Neuronal stem cell (in vitro differentiated cells): ENCODE data around the gene FAM107A.
A peak's percentile ranks its signal among the peaks of the same experiment; 100 is the strongest.

ENCODE experiments used
- DNase-seq: peaks from one replicate; pipeline ENCODE4 v3.0.0-alpha.2; 2013; ENCODE audit warnings: low spot score
- H2AFZ ChIP-seq: one replicate; pipeline ENCODE4 v1.6.1; 2013; ENCODE audit warnings: mild to moderate bottlenecking, low read length, inconsistent platforms
- H2AK5ac ChIP-seq: 2 replicates; pipeline ENCODE4 v1.6.1; 2013; ENCODE audit warnings: low read depth, mild to moderate bottlenecking, inconsistent platforms, low read length, moderate library complexity, mixed read lengths
- H2BK120ac ChIP-seq: 2 replicates; pipeline ENCODE4 v1.6.1; 2013; ENCODE audit warnings: low read depth, mild to moderate bottlenecking, inconsistent platforms, low read length, moderate library complexity, mixed read lengths
- H2BK12ac ChIP-seq: one replicate; pipeline ENCODE4 v1.6.1; 2013; ENCODE audit warnings: low read length, inconsistent platforms
- H2BK15ac ChIP-seq: 2 replicates; pipeline ENCODE4 v1.6.1; 2013; ENCODE audit warnings: mild to moderate bottlenecking, low read length, inconsistent platforms, mixed read lengths
- H2BK5ac ChIP-seq: one replicate; pipeline ENCODE4 v1.6.1; 2013; ENCODE audit warnings: inconsistent platforms, mild to moderate bottlenecking, low read length, moderate library complexity
- H3K14ac ChIP-seq: one replicate; pipeline ENCODE4 v1.6.1; 2013; ENCODE audit warnings: low read length, inconsistent platforms
- H3K18ac ChIP-seq: 2 replicates; pipeline ENCODE4 v1.6.1; 2013; ENCODE audit warnings: low read length, inconsistent platforms
- H3K23ac ChIP-seq: 2 replicates; pipeline ENCODE4 v1.6.1; 2013; ENCODE audit warnings: low read depth, mild to moderate bottlenecking, mixed read lengths, low read length, inconsistent platforms; ENCODE audit not compliant: poor library complexity
- H3K27ac ChIP-seq: replicated peaks from 3 replicates; pipeline ENCODE4 v1.5.1; 2013; ENCODE audit warnings: low read length, inconsistent platforms
- H3K27me3 ChIP-seq, 3 experiments: 2 replicates each; pipeline ENCODE4 v1.6.1; 2013; ENCODE audit warnings: low read length in 3 of 3, mild to moderate bottlenecking in 2 of 3, inconsistent platforms in 1 of 3, low read depth in 1 of 3, mixed read lengths in 1 of 3, moderate library complexity in 1 of 3; ENCODE audit not compliant: control insufficient read depth in 3 of 3, insufficient read depth in 3 of 3
- H3K36me3 ChIP-seq, 2 donors: replicated peaks in 1 of 2; 2 replicates each; pipeline ENCODE4 v1.6.1; 2013; ENCODE audit warnings: low read length in 2 of 2; ENCODE audit not compliant: control insufficient read depth in 2 of 2, insufficient read depth in 2 of 2
- H3K4ac ChIP-seq: 2 replicates; pipeline ENCODE4 v1.6.1; 2013; ENCODE audit warnings: inconsistent platforms, mild to moderate bottlenecking, low read length, moderate library complexity
- H3K4me1 ChIP-seq, 2 donors: 1 replicate in 1 of 2; 2 replicates in 1 of 2; pipeline ENCODE4 v1.6.1; 2013; ENCODE audit warnings: low read length in 2 of 2, low read depth in 1 of 2; ENCODE audit not compliant: control insufficient read depth in 2 of 2, insufficient read depth in 1 of 2
- H3K4me2 ChIP-seq: one replicate; pipeline ENCODE4 v1.6.1; 2013; ENCODE audit warnings: mild to moderate bottlenecking, low read length, inconsistent platforms; ENCODE audit not compliant: insufficient read depth, poor library complexity, severe bottlenecking
- H3K4me3 ChIP-seq, 2 donors: 2 replicates each; pipeline ENCODE4 v1.5.1; 2013; ENCODE audit warnings: low read length in 2 of 2, mild to moderate bottlenecking in 2 of 2, inconsistent platforms in 1 of 2, moderate library complexity in 1 of 2
- H3K79me1 ChIP-seq: one replicate; pipeline ENCODE4 v1.6.1; 2013; ENCODE audit warnings: low read depth, mild to moderate bottlenecking, inconsistent platforms, low read length, moderate library complexity
- H3K9ac ChIP-seq: one replicate; pipeline ENCODE4 v1.6.1; 2013; ENCODE audit warnings: mild to moderate bottlenecking, low read depth, low read length, inconsistent platforms; ENCODE audit not compliant: poor library complexity
- H3K9me3 ChIP-seq, 2 donors: replicated peaks in 1 of 2; 2 replicates each; pipeline versions ENCODE3 to v1.6.1; 2013; ENCODE audit warnings: low read length in 2 of 2, mild to moderate bottlenecking in 2 of 2, inconsistent platforms in 1 of 2, low read depth in 1 of 2, mixed read lengths in 1 of 2, moderate library complexity in 1 of 2; ENCODE audit not compliant: control insufficient read depth in 2 of 2, insufficient read depth in 1 of 2
- H4K8ac ChIP-seq: one replicate; pipeline ENCODE4 v1.6.1; 2013; ENCODE audit warnings: low read depth, mild to moderate bottlenecking, inconsistent platforms, low read length, moderate library complexity
- H4K91ac ChIP-seq: one replicate; pipeline ENCODE4 v1.6.1; 2013; ENCODE audit warnings: low read length, low read depth, mild to moderate bottlenecking, inconsistent platforms; ENCODE audit not compliant: poor library complexity
- WGBS, 2 donors: extraction: QIAGEN DNeasy Blood & Tissue Kit; methylation state at CpG; one replicate each; pipeline ENCODE4 v1.1.7; 2013; ENCODE audit warnings: missing lambda C conversion rate in 2 of 2, mixed read lengths in 1 of 2; ENCODE audit not compliant: insufficient read length in 2 of 2, insufficient replicate concordance in 1 of 2; ENCODE audit errors: extremely low coverage in 2 of 2; 5-methylcytosine and 5-hydroxymethylcytosine counted together

Gene FAM107A

GRCh38 chr3:58580826-58581327 lies 3.7 kb upstream of the FAM107A start:
- no peak overlapping the region for H2BK15ac ChIP-seq
- H4K91ac ChIP-seq = no peak overlapping the region
- peak overlapping the region; percentile 97 for H3K27ac ChIP-seq
- H2BK120ac ChIP-seq = no peak overlapping the region
- DNase-seq = no peak
- peak overlapping the region; percentile 34 for H3K4me2 ChIP-seq
- no peaks in the 10 kb centered on the region for H3K79me1 ChIP-seq
- H3K4me1 ChIP-seq = peaks cover 30 to 46% of the 10 kb centered on the region in 2 donors
- H4K8ac ChIP-seq = no peak overlapping the region
- H3K14ac ChIP-seq = no peak overlapping the region
- H3K9ac ChIP-seq = no peak overlapping the region
- peaks cover 0 to 5% (median 0%) of the 10 kb centered on the region in 3 experiments for H3K27me3 ChIP-seq
- H2BK5ac ChIP-seq = no peak overlapping the region
- no peak overlapping the region for H2AK5ac ChIP-seq
- H3K23ac ChIP-seq = no peak overlapping the region
- H3K18ac ChIP-seq = peak overlapping the region; percentile 15
- no peaks in the 10 kb centered on the region for H3K36me3 ChIP-seq
- no peak overlapping the region for H3K4me3 ChIP-seq
- H3K9me3 ChIP-seq = peaks cover 0 to 3% of the 10 kb centered on the region in 2 donors
- WGBS, 2 donors = no CpG with 5 or more reads among the region's 4 CpGs
- no peak overlapping the region for H2BK12ac ChIP-seq
- H3K4ac ChIP-seq = no peak overlapping the region
- peak overlapping the region; percentile 21 for H2AFZ ChIP-seq

- Histone ChIP-seq H3K18ac (peak overlapping the region; percentile 87), H2BK120ac (peak overlapping the region; percentile 1), H3K4me3 (no peak overlapping the region), H3K36me3 (no peaks in the 10 kb centered on the region), H3K9ac (no peak overlapping the region), H4K8ac (no peak overlapping the region), H4K91ac (no peak overlapping the region), H3K23ac (no peak overlapping the region), H2BK15ac (no peak overlapping the region), H3K27me3 (no peaks in the 10 kb centered on the region), H2AFZ (no peak overlapping the region), H3K14ac (no peak overlapping the region), H2BK5ac (peak overlapping the region; percentile 7), H2BK12ac (peak overlapping the region; percentile 35), H3K9me3 (no peaks in the 10 kb centered on the region), H3K4me1 (peaks cover 24 to 37% of the 10 kb centered on the region in 2 donors), H3K4me2 (no peak overlapping the region), H3K79me1 (no peaks in the 10 kb centered on the region), H3K27ac (no peak overlapping the region), H3K4ac (no peak overlapping the region), H2AK5ac (no peak overlapping the region)
- WGBS, 2 donors = no CpG with 5 or more reads among the region's 5 CpGs
- no peak for DNase-seq
Measured at GRCh38 chr3:58578873-58579272, 1.7 kb upstream of the FAM107A start.

- no peak overlapping the region for H2BK120ac ChIP-seq
- no peak overlapping the region for H2BK5ac ChIP-seq
- no peak overlapping the region for H4K91ac ChIP-seq
- H3K79me1 ChIP-seq = no peaks in the 10 kb centered on the region
- no peak overlapping the region for H3K27ac ChIP-seq
- no peaks in the 10 kb centered on the region for H3K27me3 ChIP-seq
- H2BK15ac ChIP-seq = no peak overlapping the region
- H3K4ac ChIP-seq = no peak overlapping the region
- peaks cover 0 to 8% of the 10 kb centered on the region in 2 donors for H3K9me3 ChIP-seq
- H3K4me3 ChIP-seq = no peak overlapping the region
- no peak overlapping the region for H2AFZ ChIP-seq
- H3K4me2 ChIP-seq = no peak overlapping the region
- peak overlapping the region; percentile 22 for H2AK5ac ChIP-seq
- WGBS, 2 donors = no CpG with 5 or more reads among the region's 6 CpGs
- peaks cover 20 to 25% of the 10 kb centered on the region in 2 donors for H3K4me1 ChIP-seq
- H4K8ac ChIP-seq = no peak overlapping the region
- no peak overlapping the region for H3K9ac ChIP-seq
- no peak overlapping the region for H2BK12ac ChIP-seq
- H3K18ac ChIP-seq = peak overlapping the region; percentile 84
- no peak overlapping the region for H3K23ac ChIP-seq
- no peak for DNase-seq
- H3K36me3 ChIP-seq = no peaks in the 10 kb centered on the region
- no peak overlapping the region for H3K14ac ChIP-seq
Measured at GRCh38 chr3:58576716-58577115, 475 bp downstream of the FAM107A start.

- Histone ChIP-seq H2BK120ac (no peak overlapping the region), H2AFZ (peak overlapping the region; percentile 2), H3K27me3 (no peaks in the 10 kb centered on the region), H3K9ac (no peak overlapping the region), H3K36me3 (no peaks in the 10 kb centered on the region), H3K14ac (no peak overlapping the region), H4K8ac (no peak overlapping the region), H3K4me2 (no peak overlapping the region), H3K23ac (no peak overlapping the region), H4K91ac (no peak overlapping the region), H2AK5ac (no peak overlapping the region), H3K4me3 (no peak overlapping the region), H3K27ac (no peak overlapping the region), H2BK15ac (no peak overlapping the region), H3K4me1 (peaks cover 20 to 23% of the 10 kb centered on the region in 2 donors), H3K9me3 (peaks cover 0 to 11% of the 10 kb centered on the region in 2 donors), H3K79me1 (no peaks in the 10 kb centered on the region), H3K4ac (no peak overlapping the region), H2BK5ac (no peak overlapping the region), H3K18ac (no peak overlapping the region), H2BK12ac (no peak overlapping the region)
- no peak for DNase-seq
- no CpG with 5 or more reads among the region's 8 CpGs for WGBS, 2 donors
Measured at GRCh38 chr3:58575971-58576652, 1.1 kb downstream of the FAM107A start.
